Transverse colon (tissue), 4 donors: ENCODE results near the gene UBE2J1.

Experiments used
- EP300 ChIP-seq: sonication (generic); formaldehyde crosslinking; IDR thresholded peaks from one replicate; pipeline ENCODE4 v1.6.1; 2017; ENCODE audit warnings: antibody characterized with exemption, low read depth
- POLR2A ChIP-seq: fragments of 450-650 bp; IDR thresholded peaks from one replicate; pipeline ENCODE4 v1.6.1; 2016; ENCODE audit warnings: antibody characterized with exemption, mild to moderate bottlenecking, moderate library complexity
- POLR2AphosphoS5 ChIP-seq, 3 donors: sonication (generic); formaldehyde crosslinking; IDR thresholded peaks; one replicate each; pipeline ENCODE4 v1.6.1; 2016; ENCODE audit warnings: antibody characterized with exemption in 3 of 3
- TF ChIP-seq, protein P1 (sequence below), 5 experiments: fragments of 200-600 bp in 3 of 5; fragments of 450-650 bp in 2 of 5; sonication (generic) in 3 of 5; IDR thresholded peaks; 1 replicate in 2 of 5; 2 replicates in 3 of 5; pipeline ENCODE4 v1.5.1; 2016 to 2017; ENCODE audit warnings: antibody characterized with exemption in 5 of 5, inconsistent platforms in 3 of 5, mild to moderate bottlenecking in 2 of 5, moderate library complexity in 1 of 5

DNA sequence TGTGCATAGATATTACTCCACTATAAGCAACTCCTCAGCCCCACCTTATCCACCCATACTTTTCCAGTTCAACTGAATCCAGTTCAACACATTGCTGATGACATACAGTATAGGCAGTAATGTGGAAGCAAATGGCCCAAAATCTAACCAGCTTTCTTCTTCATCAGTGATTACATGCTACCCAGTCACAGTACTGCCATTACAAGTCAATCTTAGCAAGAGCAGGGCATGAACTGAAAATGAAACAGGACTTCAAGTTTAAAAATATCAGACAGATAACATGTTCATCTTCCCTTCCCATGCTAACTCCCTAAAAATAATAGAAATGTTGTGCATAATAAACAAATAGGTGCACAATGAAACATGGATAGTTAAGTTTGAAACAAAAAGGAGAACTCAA lies 40.3 kb upstream of the UBE2J1 start:
- TF ChIP-seq, protein P1, sequence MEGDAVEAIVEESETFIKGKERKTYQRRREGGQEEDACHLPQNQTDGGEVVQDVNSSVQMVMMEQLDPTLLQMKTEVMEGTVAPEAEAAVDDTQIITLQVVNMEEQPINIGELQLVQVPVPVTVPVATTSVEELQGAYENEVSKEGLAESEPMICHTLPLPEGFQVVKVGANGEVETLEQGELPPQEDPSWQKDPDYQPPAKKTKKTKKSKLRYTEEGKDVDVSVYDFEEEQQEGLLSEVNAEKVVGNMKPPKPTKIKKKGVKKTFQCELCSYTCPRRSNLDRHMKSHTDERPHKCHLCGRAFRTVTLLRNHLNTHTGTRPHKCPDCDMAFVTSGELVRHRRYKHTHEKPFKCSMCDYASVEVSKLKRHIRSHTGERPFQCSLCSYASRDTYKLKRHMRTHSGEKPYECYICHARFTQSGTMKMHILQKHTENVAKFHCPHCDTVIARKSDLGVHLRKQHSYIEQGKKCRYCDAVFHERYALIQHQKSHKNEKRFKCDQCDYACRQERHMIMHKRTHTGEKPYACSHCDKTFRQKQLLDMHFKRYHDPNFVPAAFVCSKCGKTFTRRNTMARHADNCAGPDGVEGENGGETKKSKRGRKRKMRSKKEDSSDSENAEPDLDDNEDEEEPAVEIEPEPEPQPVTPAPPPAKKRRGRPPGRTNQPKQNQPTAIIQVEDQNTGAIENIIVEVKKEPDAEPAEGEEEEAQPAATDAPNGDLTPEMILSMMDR (IDR thresholded peaks at IDR 0.05) = no peak
- TF ChIP-seq POLR2A (no peak), EP300 (no peak), POLR2AphosphoS5 (IDR thresholded peaks at IDR 0.05) (no peak)
